NCI-H2171 (cell line): Measurements from ENCODE around the gene TOP1.
"Not testable (repeated sequence)": the region's sequence is repeated elsewhere in the genome, so short reads cannot be mapped to it uniquely, and the experiment has no call there.

ENCODE experiments used
- DNase-seq: peaks from one replicate; lab custom pipeline; 2025; lab: John Stamatoyannopoulos, UW

Gene TOP1

GRCh38 chr20:41094353-41095055 is 65.9 kb downstream of the TOP1 start:
- DNase-seq = no peak

GRCh38 chr20:41095110-41095969 is 66.7 kb downstream of the TOP1 start:
- peak; percentile 49 for DNase-seq

GRCh38 chr20:41098703-41099250 is 70.2 kb downstream of the TOP1 start:
- DNase-seq = no peak

GRCh38 chr20:41100001-41100480 is 71.4 kb downstream of the TOP1 start:
- no peak for DNase-seq

- no peak for DNase-seq
These were observed 73.0 kb downstream of the TOP1 start for GRCh38 chr20:41101660-41102059.

- DNase-seq = no peak
These were observed 79.9 kb downstream of the TOP1 start for GRCh38 chr20:41108531-41108930.

GRCh38 chr20:41110012-41110411 is 81.4 kb downstream of the TOP1 start:
- DNase-seq = no peak

GRCh38 chr20:41110930-41111577 is 82.4 kb downstream of the TOP1 start:
- DNase-seq = no peak

- DNase-seq = no peak
These were observed 82.9 kb downstream of the TOP1 start for GRCh38 chr20:41111578-41111951.

GRCh38 chr20:41116282-41116956 is 87.8 kb downstream of the TOP1 start:
- DNase-seq = no peak

GRCh38 chr20:41118159-41118558 is 89.5 kb downstream of the TOP1 start:
- not testable (repeated sequence) for DNase-seq

- DNase-seq = no peak
These were observed 90.0 kb downstream of the TOP1 start for GRCh38 chr20:41118632-41119031.

- DNase-seq = no peak
These were observed 91.3 kb downstream of the TOP1 start for GRCh38 chr20:41119614-41120561.

GRCh38 chr20:41121399-41121798 is 92.8 kb downstream of the TOP1 start:
- no peak for DNase-seq

- DNase-seq = no peak
These were observed 95.0 kb downstream of the TOP1 start for GRCh38 chr20:41123631-41124030.

GRCh38 chr20:41124451-41125094 is 96.0 kb downstream of the TOP1 start:
- DNase-seq = no peak

GRCh38 chr20:41125530-41126457 is 97.2 kb downstream of the TOP1 start:
- DNase-seq = no peak

GRCh38 chr20:41126719-41127118 is 98.1 kb downstream of the TOP1 start:
- DNase-seq = no peak

- DNase-seq = not testable (repeated sequence)
These were observed 99.7 kb downstream of the TOP1 start for GRCh38 chr20:41128317-41128716.
